Liver (tissue), 9 donors: Measurements from ENCODE around the gene KNOP1. TPM values are rescaled to one million over a fixed set of nuclear protein-coding genes. Genes with fewer than 3 reads are reported as not detected.

Experiments
- DNase-seq: peaks from one replicate; pipeline ENCODE4 v3.0.0-alpha.2; 2017; ENCODE audit warnings: low spot score
- H3K27ac ChIP-seq, 2 donors: one replicate each; pipeline ENCODE4 v1.7.0; 2013; ENCODE audit warnings: inconsistent platforms in 2 of 2, low read length in 2 of 2, control low read depth in 1 of 2, low read depth in 1 of 2, mild to moderate bottlenecking in 1 of 2
- H3K27me3 ChIP-seq, 4 donors: one replicate each; pipeline versions ENCODE4 v1.6.1 to v1.7.0; 2013; ENCODE audit warnings: low read length in 3 of 4, inconsistent platforms in 1 of 4, mild to moderate bottlenecking in 1 of 4, moderate library complexity in 1 of 4; ENCODE audit not compliant: control insufficient read depth in 4 of 4, insufficient read depth in 4 of 4
- H3K36me3 ChIP-seq, 4 donors: one replicate each; pipeline versions ENCODE4 v1.6.1 to v1.7.0; 2013; ENCODE audit warnings: low read length in 3 of 4, mild to moderate bottlenecking in 3 of 4, low read depth in 1 of 4, moderate library complexity in 1 of 4; ENCODE audit not compliant: control insufficient read depth in 4 of 4, insufficient read depth in 3 of 4
- H3K4me1 ChIP-seq, 4 donors: one replicate each; pipeline versions ENCODE4 v1.6.1 to v1.7.0; 2013; ENCODE audit warnings: low read length in 3 of 4, mild to moderate bottlenecking in 3 of 4, moderate library complexity in 1 of 4; ENCODE audit not compliant: control insufficient read depth in 4 of 4, insufficient read depth in 4 of 4
- H3K4me3 ChIP-seq, 3 donors: one replicate each; pipeline versions ENCODE4 v1.6.1 to v1.7.0; 2013; ENCODE audit warnings: low read length in 3 of 3, control low read depth in 1 of 3, low read depth in 1 of 3, mild to moderate bottlenecking in 1 of 3
- H3K9ac ChIP-seq, 2 donors: one replicate each; pipeline ENCODE4 v1.7.0; 2013; ENCODE audit warnings: low read length in 2 of 2, mild to moderate bottlenecking in 2 of 2, moderate library complexity in 2 of 2, control low read depth in 1 of 2, low read depth in 1 of 2
- H3K9me3 ChIP-seq, 4 donors: one replicate each; pipeline versions ENCODE4 v1.6.1 to v1.7.0; 2013; ENCODE audit warnings: low read length in 3 of 4; ENCODE audit not compliant: control insufficient read depth in 4 of 4
- CTCF ChIP-seq: fragments of 150-350 bp; IDR thresholded peaks from 2 replicates; pipeline ENCODE4 v1.5.1; 2017; ENCODE audit warnings: improper control_type of control experiment, low read depth, low read length; ENCODE audit not compliant: missing input control
- EGR1 ChIP-seq, 2 donors: IDR thresholded peaks; 2 replicates each; pipeline ENCODE4 v1.6.1; 2016 to 2018; ENCODE audit warnings: antibody characterized with exemption in 2 of 2, low read depth in 2 of 2
- FOXA1 ChIP-seq: IDR thresholded peaks from 2 replicates; pipeline ENCODE4 v1.6.1; 2016; ENCODE audit warnings: antibody characterized with exemption
- FOXA2 ChIP-seq: IDR thresholded peaks from 2 replicates; pipeline ENCODE4 v1.6.1; 2016; ENCODE audit warnings: antibody characterized with exemption
- GABPA ChIP-seq, 2 donors: IDR thresholded peaks in 1 of 2; conservative IDR thresholded peaks in 1 of 2; 2 replicates each; pipeline ENCODE4 v1.6.1; 2016; ENCODE audit warnings: antibody characterized with exemption in 2 of 2, mild to moderate bottlenecking in 1 of 2, moderate library complexity in 1 of 2
- HNF4A ChIP-seq, 2 donors: conservative IDR thresholded peaks; 2 replicates each; pipeline ENCODE4 v1.6.1; 2016; ENCODE audit warnings: antibody characterized with exemption in 2 of 2, mild to moderate bottlenecking in 2 of 2
- HNF4G ChIP-seq: IDR thresholded peaks from 2 replicates; pipeline ENCODE4 v1.6.1; 2016; ENCODE audit warnings: antibody characterized with exemption
- JUND ChIP-seq, 2 donors: IDR thresholded peaks; 2 replicates each; pipeline ENCODE4 v1.6.1; 2016; ENCODE audit warnings: antibody characterized with exemption in 2 of 2
- MAX ChIP-seq: IDR thresholded peaks from 2 replicates; pipeline ENCODE4 v1.6.1; 2016; ENCODE audit warnings: antibody characterized with exemption
- NR2F2 ChIP-seq: IDR thresholded peaks from 2 replicates; pipeline ENCODE4 v1.6.1; 2016; ENCODE audit warnings: antibody characterized with exemption
- RAD21 ChIP-seq, 2 donors: IDR thresholded peaks; 2 replicates each; pipeline ENCODE4 v1.6.1; 2016; ENCODE audit warnings: antibody characterized with exemption in 2 of 2, mild to moderate bottlenecking in 2 of 2
- REST ChIP-seq: IDR thresholded peaks from 2 replicates; pipeline ENCODE4 v1.6.1; 2016; ENCODE audit warnings: antibody characterized with exemption, mild to moderate bottlenecking
- RXRA ChIP-seq, 2 donors: IDR thresholded peaks; 2 replicates each; pipeline ENCODE4 v1.6.1; 2017 to 2018; ENCODE audit warnings: antibody characterized with exemption in 2 of 2, mild to moderate bottlenecking in 1 of 2
- SP1 ChIP-seq: IDR thresholded peaks from 2 replicates; pipeline ENCODE4 v1.6.1; 2018; ENCODE audit warnings: antibody characterized with exemption, mild to moderate bottlenecking
- TAF1 ChIP-seq: conservative IDR thresholded peaks from 2 replicates; pipeline ENCODE4 v1.6.1; 2016; ENCODE audit warnings: antibody characterized with exemption, mild to moderate bottlenecking
- YY1 ChIP-seq: IDR thresholded peaks from 2 replicates; pipeline ENCODE4 v1.6.1; 2016; ENCODE audit warnings: antibody characterized with exemption, mild to moderate bottlenecking
- ZBTB33 ChIP-seq: IDR thresholded peaks from 2 replicates; pipeline ENCODE4 v1.6.1; 2016; ENCODE audit warnings: antibody characterized with exemption
- WGBS: extraction: QIAGEN DNeasy Blood & Tissue Kit; methylation state at CpG from one replicate; pipeline ENCODE4 v1.1.7; 2013; 5-methylcytosine and 5-hydroxymethylcytosine counted together
- polyA plus RNA-seq, 2 donors: library from polyadenylated mRNA; stranded (reverse) in 1 of 2; unstranded in 1 of 2; fragments of 200-250 nt in 1 of 2; fragments of >200 nt in 1 of 2; fragmentation: Nextera tagmentation in 1 of 2; extraction: Ambion mirVana in 1 of 2; gene quantifications; one replicate each; pipeline versions ENCODE4 v1.2.1 to v1.2.3, GENCODE V29; 2013 to 2015
- total RNA-seq, 2 donors: library from RNA; depleted of rRNA; stranded (reverse); fragments of >200 nt; gene quantifications; one replicate each; pipeline ENCODE4 v1.2.3, GENCODE V29; 2014
- TF ChIP-seq, protein P1 (sequence below): IDR thresholded peaks from 2 replicates; pipeline ENCODE4 v1.6.1; 2016; ENCODE audit warnings: antibody characterized with exemption
- donor health status: healthy.
- donor health status: healthy.
- donor health status: healthy.
- donor health status: healthy.
- donor health status: healthy.

The KNOP1 gene
- total and polyA plus RNA-seq, 4 donors, result 4.1 to 6.7 (median 5.7) TPM

DNA sequence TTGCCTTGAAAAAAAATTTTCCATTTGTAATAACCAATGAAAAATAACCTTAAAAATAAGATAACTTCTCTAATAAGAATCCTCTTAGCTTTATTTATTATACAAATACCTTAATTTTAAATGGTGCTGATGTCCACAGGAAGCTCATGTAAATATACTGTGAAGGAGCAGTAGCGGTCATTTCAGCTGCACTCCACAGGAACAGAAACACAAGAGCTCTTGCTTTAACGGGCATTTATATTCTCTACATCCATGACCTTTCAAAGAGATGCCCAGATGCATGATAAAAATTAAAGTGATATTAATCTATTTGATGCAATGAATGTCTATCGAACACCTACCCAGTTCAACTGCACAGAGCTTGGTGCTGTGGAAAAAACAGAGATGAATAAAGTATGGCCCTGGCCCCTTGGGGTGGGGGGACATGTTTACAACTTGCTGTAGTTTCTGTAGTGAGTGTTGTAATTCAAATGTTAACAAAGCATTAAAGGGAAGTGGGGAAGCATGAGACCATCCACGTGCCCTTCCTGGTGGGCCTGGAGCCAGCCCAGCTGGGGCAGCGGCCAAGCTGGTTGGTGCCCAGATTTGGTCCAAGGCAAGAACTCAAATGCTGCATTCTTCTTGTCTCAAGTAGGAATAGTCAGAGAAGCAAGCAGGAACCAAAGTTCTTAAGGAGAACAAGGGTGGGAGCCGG lies 48.0 kb upstream of the KNOP1 start:
- no peaks in the 10 kb centered on the region for H3K36me3 ChIP-seq
- no peaks in the 10 kb centered on the region for H3K27me3 ChIP-seq
- 81% methylated on average over 6 of the region's 6 CpGs for WGBS
- no peaks in the 10 kb centered on the region for H3K4me1 ChIP-seq
- no peak overlapping the region for H3K27ac ChIP-seq
- peaks cover 0 to 4% (median 0%) of the 10 kb centered on the region in 4 donors for H3K9me3 ChIP-seq
- DNase-seq, result no peak
- no peak overlapping the region for H3K4me3 ChIP-seq
- no peak overlapping the region for H3K9ac ChIP-seq
- TF ChIP-seq TAF1 (no peak), HNF4A (conservative IDR thresholded peaks at IDR 0.05) (no peak), GABPA (IDR thresholded peaks at IDR 0.05 in 1 of 2, conservative IDR thresholded peaks at IDR 0.05 in 1 of 2) (no peak), RAD21 (IDR thresholded peaks at IDR 0.05) (no peak), FOXA1 (no peak), YY1 (no peak), RXRA (IDR thresholded peaks at IDR 0.05) (no peak), JUND (IDR thresholded peaks at IDR 0.05) (no peak), HNF4G (no peak), FOXA2 (no peak), NR2F2 (no peak), SP1 (no peak)
- TF ChIP-seq, protein P1, sequence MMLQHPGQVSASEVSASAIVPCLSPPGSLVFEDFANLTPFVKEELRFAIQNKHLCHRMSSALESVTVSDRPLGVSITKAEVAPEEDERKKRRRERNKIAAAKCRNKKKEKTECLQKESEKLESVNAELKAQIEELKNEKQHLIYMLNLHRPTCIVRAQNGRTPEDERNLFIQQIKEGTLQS, result no peak

GRCh38 chr16:19760356-19761060 lies 42.5 kb upstream of the KNOP1 start:
- H3K4me3 ChIP-seq, result no peak overlapping the region
- H3K27ac ChIP-seq, result no peak overlapping the region
- no peaks in the 10 kb centered on the region for H3K4me1 ChIP-seq
- DNase-seq, result no peak
- 94% methylated on average over 7 of the region's 7 CpGs for WGBS
- H3K27me3 ChIP-seq, result no peaks in the 10 kb centered on the region
- TF ChIP-seq FOXA2 (no peak), HNF4A (conservative IDR thresholded peaks at IDR 0.05) (no peak), TAF1 (no peak), REST (no peak), JUND (IDR thresholded peaks at IDR 0.05) (no peak), FOXA1 (no peak), NR2F2 (no peak), HNF4G (no peak), ZBTB33 (no peak), RXRA (IDR thresholded peaks at IDR 0.05) (no peak), MAX (no peak), YY1 (no peak), GABPA (IDR thresholded peaks at IDR 0.05 in 1 of 2, conservative IDR thresholded peaks at IDR 0.05 in 1 of 2) (no peak), EGR1 (IDR thresholded peaks at IDR 0.05; ENCODE audit: low read depth in 2 of 2) (no peak), CTCF (no peak)
- TF ChIP-seq, protein P1, result no peak
- no peak overlapping the region for H3K9ac ChIP-seq
- H3K9me3 ChIP-seq, result no peaks in the 10 kb centered on the region
- no peaks in the 10 kb centered on the region for H3K36me3 ChIP-seq
